ENCODE data around the gene SULT4A1.
"Not testable (repeated sequence)": the region's sequence is repeated elsewhere in the genome, so short reads cannot be mapped to it uniquely, and the experiment has no call there.

DNA sequence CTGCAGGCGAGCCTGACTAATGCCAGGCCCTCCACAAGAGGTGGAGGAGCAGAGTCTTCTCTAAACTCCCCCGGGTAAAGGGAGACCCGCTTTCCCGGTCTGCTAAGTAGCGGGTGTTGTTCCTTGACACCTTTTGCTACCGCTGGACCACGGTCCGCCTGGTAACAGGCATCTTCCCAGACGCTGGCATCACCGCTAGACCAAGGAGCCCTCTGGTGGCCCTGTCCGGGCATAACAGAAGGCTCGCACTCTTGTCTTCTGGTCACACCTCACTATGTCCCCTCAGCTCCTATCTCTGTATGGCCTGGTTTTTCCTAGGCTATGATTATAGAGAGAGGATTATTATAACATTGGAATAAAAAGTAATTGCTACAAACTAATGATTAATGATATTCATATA is 42.1 kb upstream of the SULT4A1 start:
- TF ChIP-seq CTCF (conservative IDR thresholded peaks at IDR 0.05; ENCODE audit: low read depth in 2 of 2), result peak; percentile 40 to 60
- TF ChIP-seq EZH2 (IDR thresholded peaks at IDR 0.05; ENCODE audit: low read depth, unreplicated experiment); JUNB (IDR thresholded peaks at IDR 0.05; ENCODE audit: unreplicated experiment); REST (IDR thresholded peaks at IDR 0.05; ENCODE audit: unreplicated experiment); POLR2AphosphoS5 (IDR thresholded peaks at IDR 0.05; ENCODE audit: low read depth); EZH2phosphoT487 (IDR thresholded peaks at IDR 0.05; ENCODE audit: unreplicated experiment); ZNF114 (CRISPR knock-in tag; IDR thresholded peaks at IDR 0.05); NANOG (IDR thresholded peaks at IDR 0.05; ENCODE audit: borderline replicate concordance); CREB1 (CRISPR knock-in tag; IDR thresholded peaks at IDR 0.05; ENCODE audit: low read depth): not testable (repeated sequence)
- TF ChIP-seq, protein P1, sequence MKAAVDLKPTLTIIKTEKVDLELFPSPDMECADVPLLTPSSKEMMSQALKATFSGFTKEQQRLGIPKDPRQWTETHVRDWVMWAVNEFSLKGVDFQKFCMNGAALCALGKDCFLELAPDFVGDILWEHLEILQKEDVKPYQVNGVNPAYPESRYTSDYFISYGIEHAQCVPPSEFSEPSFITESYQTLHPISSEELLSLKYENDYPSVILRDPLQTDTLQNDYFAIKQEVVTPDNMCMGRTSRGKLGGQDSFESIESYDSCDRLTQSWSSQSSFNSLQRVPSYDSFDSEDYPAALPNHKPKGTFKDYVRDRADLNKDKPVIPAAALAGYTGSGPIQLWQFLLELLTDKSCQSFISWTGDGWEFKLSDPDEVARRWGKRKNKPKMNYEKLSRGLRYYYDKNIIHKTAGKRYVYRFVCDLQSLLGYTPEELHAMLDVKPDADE (IDR thresholded peaks at IDR 0.05), result not testable (repeated sequence)

All from GM23338 (cell line).